H1 (cell line): ENCODE results near the gene STARD3NL.

Experiments
- BRCA1 ChIP-seq: IDR thresholded peaks from 2 replicates; pipeline ENCODE4 v1.6.1; 2012; ENCODE audit warnings: low read depth, low read length, improper control_type of control experiment
- CHD2 ChIP-seq: IDR thresholded peaks from 2 replicates; pipeline ENCODE4 v1.6.1; 2012; ENCODE audit warnings: low read length, improper control_type of control experiment
- EGR1 ChIP-seq: IDR thresholded peaks from 2 replicates; pipeline ENCODE4 v1.6.1; 2011; ENCODE audit warnings: low read depth, low read length, borderline replicate concordance
- EZH2 ChIP-seq: fragments of 200-600 bp; sonication (generic); IDR thresholded peaks from 2 replicates; pipeline ENCODE4 v1.7.1; 2012; ENCODE audit warnings: low read depth, mild to moderate bottlenecking, moderate library complexity, low read length, inconsistent platforms; ENCODE audit not compliant: severe bottlenecking
- POLR2A ChIP-seq, 2 experiments: IDR thresholded peaks; 1 replicate in 1 of 2; 2 replicates in 1 of 2; pipeline ENCODE4 v1.6.1; 2011; ENCODE audit warnings: low read depth in 2 of 2, low read length in 2 of 2, mild to moderate bottlenecking in 2 of 2; ENCODE audit errors: control extremely low read depth in 1 of 2
- POU5F1 ChIP-seq: IDR thresholded peaks from 2 replicates; pipeline ENCODE4 v1.6.1; 2011; ENCODE audit warnings: low read depth, mild to moderate bottlenecking, low read length, moderate library complexity
- SAP30 ChIP-seq: fragments of 300-600 bp; sonication (generic); IDR thresholded peaks from 2 replicates; pipeline ENCODE4 v1.7.1; 2012; ENCODE audit warnings: low read length, moderate library complexity, mild to moderate bottlenecking, inconsistent platforms; ENCODE audit not compliant: insufficient read depth, insufficient replicate concordance
- SP2 ChIP-seq: IDR thresholded peaks from 2 replicates; pipeline ENCODE4 v1.6.1; 2012; ENCODE audit warnings: mild to moderate bottlenecking, low read length, inconsistent platforms
- TEAD4 ChIP-seq: IDR thresholded peaks from 2 replicates; pipeline ENCODE4 v1.6.1; 2012; ENCODE audit warnings: low read depth, low read length, inconsistent platforms, mixed read lengths
- TF ChIP-seq, protein P1 (sequence below), 3 experiments: IDR thresholded peaks; 1 replicate in 2 of 3; 2 replicates in 1 of 3; pipeline versions ENCODE4 v1.5.1 to v1.6.1; 2011; ENCODE audit warnings: low read length in 3 of 3, mild to moderate bottlenecking in 3 of 3, inconsistent platforms in 2 of 3, low read depth in 1 of 3, moderate library complexity in 1 of 3; ENCODE audit not compliant: insufficient read depth in 1 of 3; ENCODE audit errors: control extremely low read depth in 1 of 3
- TF ChIP-seq, protein P2 (sequence below): IDR thresholded peaks from 2 replicates; pipeline ENCODE4 v1.6.1; 2012; ENCODE audit warnings: low read length, inconsistent platforms
- TF ChIP-seq, protein P3 (sequence below): IDR thresholded peaks from 2 replicates; pipeline ENCODE4 v1.6.1; 2012; ENCODE audit warnings: inconsistent platforms
- TF ChIP-seq, protein P4 (sequence below): IDR thresholded peaks from 2 replicates; pipeline ENCODE4 v1.6.1; 2011; ENCODE audit warnings: low read depth, mild to moderate bottlenecking, low read length; ENCODE audit not compliant: insufficient read depth
- TF ChIP-seq, protein P5 (sequence below): IDR thresholded peaks from 2 replicates; pipeline ENCODE4 v1.6.1; 2011; ENCODE audit warnings: low read length, improper control_type of control experiment

DNA sequence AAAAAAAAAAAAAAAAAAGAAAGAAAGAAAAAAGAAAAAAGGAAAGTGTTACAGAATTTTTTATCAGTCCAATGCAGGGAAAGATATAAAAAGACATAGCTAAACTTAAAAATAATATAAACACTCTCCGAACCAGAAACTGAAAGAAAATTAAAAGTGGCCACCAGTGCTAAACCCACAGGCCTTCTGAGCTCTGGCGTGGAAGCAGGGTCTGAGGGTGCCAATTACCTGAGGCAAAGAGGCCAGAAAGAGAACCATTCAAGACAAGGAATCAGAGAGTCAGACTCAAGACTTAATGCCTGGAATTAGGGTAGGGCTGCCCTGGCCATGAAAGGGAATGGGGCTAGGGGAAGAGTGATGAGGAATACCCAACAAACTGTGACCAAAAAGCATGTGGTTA, 36.9 kb upstream of the STARD3NL start:
- TF ChIP-seq, protein P1, sequence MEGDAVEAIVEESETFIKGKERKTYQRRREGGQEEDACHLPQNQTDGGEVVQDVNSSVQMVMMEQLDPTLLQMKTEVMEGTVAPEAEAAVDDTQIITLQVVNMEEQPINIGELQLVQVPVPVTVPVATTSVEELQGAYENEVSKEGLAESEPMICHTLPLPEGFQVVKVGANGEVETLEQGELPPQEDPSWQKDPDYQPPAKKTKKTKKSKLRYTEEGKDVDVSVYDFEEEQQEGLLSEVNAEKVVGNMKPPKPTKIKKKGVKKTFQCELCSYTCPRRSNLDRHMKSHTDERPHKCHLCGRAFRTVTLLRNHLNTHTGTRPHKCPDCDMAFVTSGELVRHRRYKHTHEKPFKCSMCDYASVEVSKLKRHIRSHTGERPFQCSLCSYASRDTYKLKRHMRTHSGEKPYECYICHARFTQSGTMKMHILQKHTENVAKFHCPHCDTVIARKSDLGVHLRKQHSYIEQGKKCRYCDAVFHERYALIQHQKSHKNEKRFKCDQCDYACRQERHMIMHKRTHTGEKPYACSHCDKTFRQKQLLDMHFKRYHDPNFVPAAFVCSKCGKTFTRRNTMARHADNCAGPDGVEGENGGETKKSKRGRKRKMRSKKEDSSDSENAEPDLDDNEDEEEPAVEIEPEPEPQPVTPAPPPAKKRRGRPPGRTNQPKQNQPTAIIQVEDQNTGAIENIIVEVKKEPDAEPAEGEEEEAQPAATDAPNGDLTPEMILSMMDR (IDR thresholded peaks at IDR 0.05; ENCODE audit: control extremely low read depth in 1 of 3, insufficient read depth in 1 of 3, low read depth in 1 of 3, low read length in 3 of 3), result no peak
- TF ChIP-seq, protein P2, sequence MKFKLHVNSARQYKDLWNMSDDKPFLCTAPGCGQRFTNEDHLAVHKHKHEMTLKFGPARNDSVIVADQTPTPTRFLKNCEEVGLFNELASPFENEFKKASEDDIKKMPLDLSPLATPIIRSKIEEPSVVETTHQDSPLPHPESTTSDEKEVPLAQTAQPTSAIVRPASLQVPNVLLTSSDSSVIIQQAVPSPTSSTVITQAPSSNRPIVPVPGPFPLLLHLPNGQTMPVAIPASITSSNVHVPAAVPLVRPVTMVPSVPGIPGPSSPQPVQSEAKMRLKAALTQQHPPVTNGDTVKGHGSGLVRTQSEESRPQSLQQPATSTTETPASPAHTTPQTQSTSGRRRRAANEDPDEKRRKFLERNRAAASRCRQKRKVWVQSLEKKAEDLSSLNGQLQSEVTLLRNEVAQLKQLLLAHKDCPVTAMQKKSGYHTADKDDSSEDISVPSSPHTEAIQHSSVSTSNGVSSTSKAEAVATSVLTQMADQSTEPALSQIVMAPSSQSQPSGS, result no peak
- TF ChIP-seq POLR2A (IDR thresholded peaks at IDR 0.05; ENCODE audit: control extremely low read depth in 1 of 2, low read depth in 2 of 2, low read length in 2 of 2), result no peak
- TF ChIP-seq SAP30, result no peak
- TF ChIP-seq BRCA1, result no peak
- TF ChIP-seq, protein P3, sequence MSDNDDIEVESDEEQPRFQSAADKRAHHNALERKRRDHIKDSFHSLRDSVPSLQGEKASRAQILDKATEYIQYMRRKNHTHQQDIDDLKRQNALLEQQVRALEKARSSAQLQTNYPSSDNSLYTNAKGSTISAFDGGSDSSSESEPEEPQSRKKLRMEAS, result no peak
- TF ChIP-seq, protein P4, sequence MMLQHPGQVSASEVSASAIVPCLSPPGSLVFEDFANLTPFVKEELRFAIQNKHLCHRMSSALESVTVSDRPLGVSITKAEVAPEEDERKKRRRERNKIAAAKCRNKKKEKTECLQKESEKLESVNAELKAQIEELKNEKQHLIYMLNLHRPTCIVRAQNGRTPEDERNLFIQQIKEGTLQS, result no peak
- no peak for TF ChIP-seq TEAD4
- TF ChIP-seq EGR1, result no peak
- no peak for TF ChIP-seq POU5F1
- TF ChIP-seq, protein P5, sequence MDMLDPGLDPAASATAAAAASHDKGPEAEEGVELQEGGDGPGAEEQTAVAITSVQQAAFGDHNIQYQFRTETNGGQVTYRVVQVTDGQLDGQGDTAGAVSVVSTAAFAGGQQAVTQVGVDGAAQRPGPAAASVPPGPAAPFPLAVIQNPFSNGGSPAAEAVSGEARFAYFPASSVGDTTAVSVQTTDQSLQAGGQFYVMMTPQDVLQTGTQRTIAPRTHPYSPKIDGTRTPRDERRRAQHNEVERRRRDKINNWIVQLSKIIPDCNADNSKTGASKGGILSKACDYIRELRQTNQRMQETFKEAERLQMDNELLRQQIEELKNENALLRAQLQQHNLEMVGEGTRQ, result no peak
- no peak for TF ChIP-seq EZH2
- no peak for TF ChIP-seq CHD2
- no peak for TF ChIP-seq SP2
